HG03442 (cell line): Measurements from ENCODE around the gene PRICKLE1.

ENCODE experiments used
- ATAC-seq: cut with Tn5 transposase; IDR thresholded peaks from one replicate; pipeline ENCODE4 v1.9.1; 2021; ENCODE audit warnings: mild to moderate bottlenecking, moderate library complexity; ENCODE audit not compliant: unreplicated experiment

Gene PRICKLE1

DNA sequence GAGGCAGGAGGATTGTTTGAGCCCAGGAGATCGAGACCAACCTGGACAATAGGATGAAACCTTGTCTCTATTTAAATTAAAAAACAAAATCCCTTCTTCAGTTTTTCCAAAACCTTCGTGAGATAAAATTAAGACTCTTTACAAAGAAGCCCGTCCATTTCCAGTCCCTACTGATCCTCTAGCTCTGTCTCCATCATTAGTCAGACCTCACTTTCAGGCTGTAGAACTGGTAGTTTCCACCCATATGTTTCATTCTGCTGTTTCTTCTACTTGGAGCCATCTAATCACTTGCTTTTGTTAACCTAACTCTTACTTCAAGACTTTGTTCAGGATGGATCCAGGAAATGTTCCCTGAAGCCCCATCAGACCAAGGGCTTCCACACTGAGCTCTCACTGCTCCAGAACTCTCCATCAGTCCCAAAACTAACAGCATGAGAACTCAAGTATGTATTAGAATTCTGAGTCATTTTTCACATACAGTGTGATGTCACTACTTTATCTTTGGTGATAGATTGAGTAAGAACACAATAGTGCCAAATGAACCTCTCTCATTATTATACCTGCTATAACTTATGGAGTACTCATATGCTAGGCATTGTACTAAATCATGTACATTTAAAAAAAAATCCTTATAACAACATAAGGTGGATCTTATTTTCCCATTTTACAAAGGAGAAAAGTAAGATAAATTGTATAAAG is 90.8 kb downstream of the PRICKLE1 start:
- no peak for ATAC-seq

DNA sequence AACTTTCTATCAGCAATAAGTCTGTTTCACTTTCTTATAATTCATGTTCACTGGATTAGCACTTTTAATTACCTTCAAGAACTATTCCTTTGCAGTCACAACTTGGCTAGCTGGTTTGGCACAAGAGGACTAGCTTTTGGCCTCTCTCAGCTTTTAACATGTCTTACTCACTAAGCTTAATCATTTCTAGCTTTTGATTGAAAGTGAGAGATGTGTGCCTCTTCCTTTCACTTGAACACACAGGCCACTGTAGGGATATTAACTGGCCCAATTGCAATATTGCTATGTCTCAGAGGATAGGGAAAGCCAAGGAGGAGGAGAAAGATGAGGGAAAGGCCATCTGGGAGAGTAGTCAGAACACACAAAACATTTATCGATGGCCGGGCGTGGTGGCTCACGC is 92.7 kb downstream of the PRICKLE1 start:
- ATAC-seq, result no peak

DNA sequence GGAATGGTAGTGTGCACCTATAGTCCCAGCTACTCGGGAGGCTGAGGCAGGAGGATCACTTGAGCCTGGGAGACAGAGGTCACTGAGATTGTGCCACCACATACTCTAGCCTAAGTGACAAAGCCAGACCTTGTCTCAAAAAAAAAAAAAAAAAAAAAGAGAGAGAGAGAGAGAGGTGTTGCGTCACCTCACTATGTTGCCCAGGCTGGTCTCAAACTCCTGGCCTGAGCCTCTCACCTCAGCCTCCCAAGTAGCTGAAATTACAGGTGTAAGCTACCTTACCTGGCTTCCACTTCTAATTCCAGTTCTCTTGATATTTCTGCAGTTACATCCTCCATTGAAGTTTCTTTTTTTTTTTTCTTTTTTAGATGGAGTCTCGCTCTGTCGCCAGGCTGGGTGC is 94.3 kb downstream of the PRICKLE1 start:
- no peak for ATAC-seq

DNA sequence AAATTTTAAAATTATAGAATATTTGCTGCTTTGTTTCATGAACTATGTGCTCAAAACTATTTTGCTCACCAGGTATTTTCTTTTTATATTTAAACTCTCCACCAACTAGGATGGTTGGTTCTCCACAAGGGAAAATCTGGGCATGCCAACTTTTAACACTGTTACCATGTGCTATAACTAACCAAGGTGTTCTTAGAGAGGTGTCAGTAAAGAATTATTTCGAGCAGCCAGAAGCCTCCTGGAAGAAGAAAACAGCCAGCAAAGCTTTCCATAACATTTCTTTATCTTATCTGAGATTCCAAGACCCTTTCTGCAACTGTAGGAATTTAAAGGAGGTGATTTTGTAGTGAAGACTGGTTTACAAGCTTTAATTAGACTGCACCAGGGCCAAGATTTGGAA is 97.3 kb downstream of the PRICKLE1 start:
- ATAC-seq, result no peak

- ATAC-seq, result no peak
Measured at GRCh38 chr12:42490261-42490842, 99.2 kb downstream of the PRICKLE1 start.

- no peak for ATAC-seq
Measured at GRCh38 chr12:42486407-42486806, 103.1 kb downstream of the PRICKLE1 start.

DNA sequence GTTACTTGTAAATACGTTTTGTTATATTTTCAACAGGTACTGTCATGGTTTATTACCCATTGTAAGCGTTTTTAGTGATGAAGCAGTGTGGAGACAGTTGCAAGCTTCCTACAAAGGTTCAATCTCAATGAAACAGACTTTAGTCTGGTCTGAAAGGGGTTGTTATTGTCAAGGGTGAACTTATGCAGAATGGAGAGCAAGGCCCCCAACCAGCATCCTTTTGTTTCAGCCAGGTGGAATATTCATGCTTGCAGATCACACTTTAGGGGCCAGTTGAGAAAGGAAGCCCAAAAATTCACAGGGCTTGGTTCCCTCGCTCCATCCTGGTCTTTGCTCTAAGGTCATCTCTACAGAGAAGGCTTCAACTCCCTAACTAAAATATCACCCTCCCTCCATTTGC is 103.7 kb downstream of the PRICKLE1 start:
- no peak for ATAC-seq

DNA sequence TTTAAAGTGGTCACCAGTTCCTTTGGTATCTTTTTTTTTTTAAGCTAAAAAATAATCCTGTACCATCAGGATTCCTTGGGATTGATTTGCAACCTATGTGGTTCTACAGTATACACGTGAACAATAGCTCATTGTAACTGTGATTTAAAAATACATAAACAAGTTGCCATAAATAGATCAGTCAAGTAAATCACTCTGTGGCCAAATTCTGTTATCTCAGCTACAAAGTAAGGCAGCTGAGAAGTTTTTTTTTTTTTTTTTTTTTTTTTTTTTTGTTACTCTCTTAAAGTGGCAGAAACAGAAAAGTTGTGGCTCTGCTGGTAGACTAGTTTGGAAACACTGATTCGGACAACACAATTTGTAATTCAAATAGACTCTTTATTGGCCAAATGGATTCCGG is 104.5 kb downstream of the PRICKLE1 start:
- no peak for ATAC-seq

- ATAC-seq, result peak; percentile 23
Measured at GRCh38 chr12:42483521-42483790, 106.1 kb downstream of the PRICKLE1 start.

DNA sequence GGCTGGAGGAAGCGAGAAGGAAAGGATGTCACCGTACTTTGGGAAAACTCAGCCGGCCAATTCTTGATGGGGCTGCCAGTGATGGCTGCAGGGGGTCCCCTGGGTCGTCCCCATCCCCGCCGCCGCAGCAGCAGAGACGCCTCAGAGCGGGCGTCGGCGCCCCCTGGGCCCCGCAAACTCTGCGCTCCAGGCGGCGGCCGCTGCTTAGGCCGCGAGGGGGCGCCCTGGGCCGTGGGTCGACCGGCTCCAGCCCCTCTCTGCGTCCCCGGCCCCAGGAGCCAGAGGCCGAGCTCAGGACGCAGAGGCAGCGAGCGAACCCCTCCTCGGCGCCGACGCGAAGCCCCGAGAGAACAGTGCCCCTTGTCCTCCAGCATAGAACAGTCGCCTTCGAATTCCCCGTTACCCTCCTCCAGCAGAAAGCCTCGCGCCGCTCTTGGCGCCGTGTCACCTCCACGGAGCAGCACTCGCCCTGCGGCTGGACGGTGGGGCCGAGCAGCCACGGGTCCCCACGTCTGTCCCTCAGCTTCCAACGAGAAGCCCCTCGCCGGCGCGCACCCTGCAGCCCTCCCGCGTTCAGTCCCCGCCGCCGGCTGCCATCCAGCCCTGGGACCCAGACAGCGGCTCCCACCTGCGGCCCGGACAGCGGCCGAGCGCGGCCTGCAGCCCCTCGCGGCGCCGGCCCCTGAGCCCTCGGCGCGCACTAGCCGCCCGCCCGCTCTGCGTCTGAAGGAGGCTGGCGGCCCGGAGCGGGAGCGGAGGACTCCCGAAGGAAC is 106.6 kb downstream of the PRICKLE1 start:
- ATAC-seq, result peak; percentile 82

GRCh38 chr12:42482041-42482747 is 107.4 kb downstream of the PRICKLE1 start:
- ATAC-seq, result no peak

DNA sequence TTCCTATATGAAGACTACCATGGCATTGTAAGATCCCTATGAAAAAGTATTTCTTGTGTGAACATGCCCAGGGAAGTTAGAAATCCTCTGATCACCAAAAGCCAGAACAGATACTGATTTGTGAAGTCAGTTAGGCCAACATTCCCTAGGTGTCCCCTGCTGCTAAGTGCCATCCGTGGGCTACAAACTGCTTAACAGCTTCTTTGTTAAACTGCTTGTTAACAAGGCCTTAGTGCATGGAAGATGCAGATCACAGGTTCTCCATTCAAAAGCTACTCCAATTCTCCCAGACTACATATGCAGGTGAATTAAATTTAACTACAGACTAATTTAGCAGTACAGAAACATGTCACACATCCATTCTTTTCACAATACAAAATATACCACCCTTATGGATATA is 108.2 kb downstream of the PRICKLE1 start:
- no peak for ATAC-seq

DNA sequence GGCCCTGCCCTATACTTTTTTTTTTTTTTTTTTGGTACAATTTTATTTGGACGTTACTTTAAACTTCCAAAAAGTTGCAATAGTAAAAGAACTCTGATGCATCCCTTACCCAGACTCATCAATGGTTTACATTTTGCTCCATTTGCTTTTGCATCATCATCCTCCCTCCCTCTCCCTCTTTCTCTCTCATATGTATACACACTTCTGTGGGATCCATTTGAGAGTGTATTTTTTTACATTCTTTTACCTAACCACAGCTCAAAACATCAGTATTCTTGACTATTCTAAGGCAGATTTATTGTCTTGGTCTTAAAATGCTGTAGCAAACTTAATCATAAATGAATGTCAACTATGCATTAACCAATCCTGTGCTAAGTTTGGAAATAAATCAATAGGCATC is 111.6 kb downstream of the PRICKLE1 start:
- ATAC-seq, result no peak

DNA sequence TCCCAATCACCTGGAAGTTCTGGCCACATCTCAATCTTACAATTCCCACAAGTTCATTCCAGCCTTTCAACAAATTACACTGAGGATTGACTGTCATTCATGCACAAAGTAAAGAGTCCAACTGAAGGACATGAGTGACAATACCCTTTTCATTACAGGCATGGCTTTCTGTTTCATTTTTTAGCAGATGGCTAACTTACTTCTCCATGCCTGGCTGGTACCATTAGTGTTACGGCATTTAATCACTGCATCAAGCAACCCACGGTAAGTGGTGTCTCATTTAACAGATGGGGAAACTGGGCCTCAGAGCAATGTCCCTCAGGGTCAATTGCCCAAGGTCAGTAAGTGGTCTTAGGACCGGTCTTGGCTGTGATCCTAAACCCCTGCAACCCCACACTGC is 114.4 kb downstream of the PRICKLE1 start:
- peak; percentile 39 for ATAC-seq

GRCh38 chr12:42474391-42474790 is 115.2 kb downstream of the PRICKLE1 start:
- no peak for ATAC-seq

- no peak for ATAC-seq
Measured at GRCh38 chr12:42473561-42473960, 116.0 kb downstream of the PRICKLE1 start.

- no peak for ATAC-seq
Measured at GRCh38 chr12:42473130-42473529, 116.4 kb downstream of the PRICKLE1 start.

GRCh38 chr12:42472376-42472775 is 117.2 kb downstream of the PRICKLE1 start:
- ATAC-seq, result no peak

GRCh38 chr12:42469355-42470175 is 120.0 kb downstream of the PRICKLE1 start:
- ATAC-seq, result peak; percentile 96

GRCh38 chr12:42468921-42469320 is 120.6 kb downstream of the PRICKLE1 start:
- peak; percentile 1 for ATAC-seq

DNA sequence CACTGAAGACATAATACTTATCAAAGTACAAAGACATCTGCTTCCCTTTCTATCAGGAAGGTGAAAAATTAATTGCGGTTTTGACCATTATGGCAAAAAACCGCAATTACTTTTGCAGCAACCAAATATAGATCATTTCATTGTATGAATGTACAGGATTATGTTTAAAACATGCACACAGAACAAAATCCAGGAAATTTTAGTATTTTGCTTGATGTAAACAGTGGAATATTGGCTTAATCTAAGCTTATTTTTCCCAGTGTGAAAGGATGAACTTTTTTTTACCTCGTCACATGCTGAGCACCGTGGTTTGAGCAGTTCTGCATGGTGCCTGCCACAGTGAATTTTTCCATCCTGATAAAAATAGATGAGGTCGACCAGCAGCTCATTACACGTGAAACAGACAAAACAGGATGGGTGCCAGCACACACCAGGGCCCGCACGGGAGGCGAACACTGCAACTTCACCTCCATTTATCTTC is 121.2 kb downstream of the PRICKLE1 start:
- no peak for ATAC-seq
